Esophagus muscularis mucosa (tissue), 4 donors: ENCODE results near the gene CSDE1. TPM values are rescaled to one million over a fixed set of nuclear protein-coding genes. Genes with fewer than 3 reads are reported as not detected.

Experiments used
- DNase-seq: peaks from one replicate; pipeline ENCODE4 v3.0.0-alpha.2; 2017; ENCODE audit errors: extremely low spot score
- H3K27ac ChIP-seq, 4 donors: fragments of 200-600 bp; sonication (generic); replicated peaks in 1 of 4; 1 replicate in 3 of 4; 2 replicates in 1 of 4; pipeline ENCODE4 v1.5.1; 2016 to 2019; ENCODE audit warnings: mild to moderate bottlenecking in 1 of 4
- H3K27me3 ChIP-seq, 4 donors: fragments of 200-600 bp; sonication (generic); one replicate each; pipeline versions ENCODE4 v1.5.1 to v1.6.0; 2016 to 2019
- H3K36me3 ChIP-seq, 4 donors: fragments of 200-600 bp; sonication (generic); one replicate each; pipeline ENCODE4 v1.5.1; 2016 to 2019
- H3K4me1 ChIP-seq, 4 donors: fragments of 200-600 bp; sonication (generic); one replicate each; pipeline ENCODE4 v1.5.1; 2016 to 2019
- H3K4me3 ChIP-seq, 4 donors: fragments of 200-600 bp; sonication (generic); 1 replicate in 2 of 4; 2 replicates in 2 of 4; pipeline ENCODE4 v1.5.1; 2016 to 2019; ENCODE audit warnings: mild to moderate bottlenecking in 4 of 4, moderate library complexity in 1 of 4
- H3K9me3 ChIP-seq, 4 donors: fragments of 200-600 bp; sonication (generic); 1 replicate in 3 of 4; 2 replicates in 1 of 4; pipeline ENCODE4 v1.5.1; 2016 to 2019
- EP300 ChIP-seq: sonication (generic); formaldehyde crosslinking; IDR thresholded peaks from one replicate; pipeline ENCODE4 v1.6.1; 2017; ENCODE audit warnings: antibody characterized with exemption
- POLR2A ChIP-seq: fragments of 450-650 bp; IDR thresholded peaks from one replicate; pipeline ENCODE4 v1.6.1; 2017; ENCODE audit warnings: antibody characterized with exemption, moderate library complexity, mild to moderate bottlenecking, low read depth
- POLR2AphosphoS5 ChIP-seq, 2 donors: sonication (generic); formaldehyde crosslinking; IDR thresholded peaks; one replicate each; pipeline ENCODE4 v1.6.1; 2017; ENCODE audit warnings: antibody characterized with exemption in 2 of 2
- WGBS: methylation state at CpG from one replicate; pipeline ENCODE4 v1.1.5; 2018; 5-methylcytosine and 5-hydroxymethylcytosine counted together
- intact Hi-C: fragments of 100-400 bp; cut with DNase I; formaldehyde crosslinking; loops from one replicate; pipeline ENCODE4 v1.15.1; 2023
- total RNA-seq, 4 donors: library from RNA; depleted of rRNA; stranded (reverse); fragments of >200 nt; gene quantifications; one replicate each; pipeline versions ENCODE4 v1.1.0 to v1.2.1, GENCODE V29; 2016
- TF ChIP-seq, protein P1 (sequence below), 3 experiments: fragments of 200-600 bp in 2 of 3; fragments of 450-650 bp in 1 of 3; sonication (generic) in 2 of 3; IDR thresholded peaks; one replicate each; pipeline ENCODE4 v1.5.1; 2017 to 2019; ENCODE audit warnings: antibody characterized with exemption in 3 of 3, mild to moderate bottlenecking in 2 of 3, moderate library complexity in 1 of 3

The CSDE1 gene
- total RNA-seq, 4 donors from 2014 or later, result 614 to 1,394 (median 877) TPM

DNA sequence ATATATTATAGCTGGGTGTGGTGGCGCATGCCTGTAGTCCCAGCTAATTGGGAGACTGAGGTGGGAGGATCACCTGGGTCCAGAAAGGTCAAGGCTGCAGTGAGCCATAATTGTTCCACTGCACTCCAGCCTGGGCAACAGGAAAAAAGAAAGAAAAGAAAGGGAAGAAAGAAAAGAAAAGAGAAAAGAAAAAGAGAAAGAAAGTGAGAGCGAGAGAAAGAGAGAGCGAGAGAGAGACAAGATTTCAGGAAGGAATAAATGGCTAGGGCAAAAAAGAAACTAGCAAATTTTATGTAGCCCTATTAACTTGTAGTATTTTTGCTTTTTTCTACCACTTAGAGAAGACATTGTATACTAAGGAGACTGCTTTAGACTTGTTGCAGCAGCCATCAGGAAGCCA, 47.4 kb downstream of the CSDE1 start:
- Histone ChIP-seq H3K36me3 (peaks cover 42 to 90% (median 71%) of the 10 kb centered on the region in 4 donors), H3K4me1 (peaks cover 8 to 18% (median 18%) of the 10 kb centered on the region in 4 donors), H3K27me3 (no peaks in the 10 kb centered on the region), H3K27ac (no peak overlapping the region), H3K9me3 (no peaks in the 10 kb centered on the region), H3K4me3 (no peak overlapping the region)
- no peak for TF ChIP-seq POLR2AphosphoS5 (IDR thresholded peaks at IDR 0.05)
- no peak for TF ChIP-seq EP300
- TF ChIP-seq, protein P1, sequence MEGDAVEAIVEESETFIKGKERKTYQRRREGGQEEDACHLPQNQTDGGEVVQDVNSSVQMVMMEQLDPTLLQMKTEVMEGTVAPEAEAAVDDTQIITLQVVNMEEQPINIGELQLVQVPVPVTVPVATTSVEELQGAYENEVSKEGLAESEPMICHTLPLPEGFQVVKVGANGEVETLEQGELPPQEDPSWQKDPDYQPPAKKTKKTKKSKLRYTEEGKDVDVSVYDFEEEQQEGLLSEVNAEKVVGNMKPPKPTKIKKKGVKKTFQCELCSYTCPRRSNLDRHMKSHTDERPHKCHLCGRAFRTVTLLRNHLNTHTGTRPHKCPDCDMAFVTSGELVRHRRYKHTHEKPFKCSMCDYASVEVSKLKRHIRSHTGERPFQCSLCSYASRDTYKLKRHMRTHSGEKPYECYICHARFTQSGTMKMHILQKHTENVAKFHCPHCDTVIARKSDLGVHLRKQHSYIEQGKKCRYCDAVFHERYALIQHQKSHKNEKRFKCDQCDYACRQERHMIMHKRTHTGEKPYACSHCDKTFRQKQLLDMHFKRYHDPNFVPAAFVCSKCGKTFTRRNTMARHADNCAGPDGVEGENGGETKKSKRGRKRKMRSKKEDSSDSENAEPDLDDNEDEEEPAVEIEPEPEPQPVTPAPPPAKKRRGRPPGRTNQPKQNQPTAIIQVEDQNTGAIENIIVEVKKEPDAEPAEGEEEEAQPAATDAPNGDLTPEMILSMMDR (IDR thresholded peaks at IDR 0.05), result no peak
- TF ChIP-seq POLR2A, result no peak
- DNase-seq, result no peak
- intact Hi-C loops, result loop anchor here (5.0 kb wide), 1 partner anchor 38 kb away; the partner anchor contains the start of gene DENND2C
- 97% methylated on average over 3 of the region's 3 CpGs for WGBS

GRCh38 chr1:114707604-114708003, 50.2 kb downstream of the CSDE1 start:
- intact Hi-C loops, result no loop called here
- H3K4me3 ChIP-seq, result no peak overlapping the region
- no peaks in the 10 kb centered on the region for H3K27me3 ChIP-seq
- no peaks in the 10 kb centered on the region for H3K4me1 ChIP-seq
- no peak overlapping the region for H3K27ac ChIP-seq
- DNase-seq, result no peak
- no peaks in the 10 kb centered on the region for H3K9me3 ChIP-seq
- TF ChIP-seq, protein P1 (IDR thresholded peaks at IDR 0.05), result no peak
- TF ChIP-seq POLR2A (no peak), EP300 (no peak), POLR2AphosphoS5 (IDR thresholded peaks at IDR 0.05) (no peak)
- WGBS, result 88% methylated on average over 2 of the region's 2 CpGs
- peaks cover 42 to 76% (median 59%) of the 10 kb centered on the region in 4 donors for H3K36me3 ChIP-seq

GRCh38 chr1:114703242-114703641, 54.5 kb downstream of the CSDE1 start:
- H3K27ac ChIP-seq, result no peak overlapping the region
- H3K4me1 ChIP-seq, result no peaks in the 10 kb centered on the region
- H3K27me3 ChIP-seq, result no peaks in the 10 kb centered on the region
- no peaks in the 10 kb centered on the region for H3K9me3 ChIP-seq
- no peak for DNase-seq
- TF ChIP-seq, protein P1 (IDR thresholded peaks at IDR 0.05), result no peak
- TF ChIP-seq EP300 (no peak), POLR2A (no peak), POLR2AphosphoS5 (IDR thresholded peaks at IDR 0.05) (no peak)
- 90% methylated on average over 1 of the region's 1 CpG for WGBS
- no peak overlapping the region for H3K4me3 ChIP-seq
- peaks cover 18 to 34% (median 24%) of the 10 kb centered on the region in 4 donors for H3K36me3 ChIP-seq
- intact Hi-C loops, result no loop called here

DNA sequence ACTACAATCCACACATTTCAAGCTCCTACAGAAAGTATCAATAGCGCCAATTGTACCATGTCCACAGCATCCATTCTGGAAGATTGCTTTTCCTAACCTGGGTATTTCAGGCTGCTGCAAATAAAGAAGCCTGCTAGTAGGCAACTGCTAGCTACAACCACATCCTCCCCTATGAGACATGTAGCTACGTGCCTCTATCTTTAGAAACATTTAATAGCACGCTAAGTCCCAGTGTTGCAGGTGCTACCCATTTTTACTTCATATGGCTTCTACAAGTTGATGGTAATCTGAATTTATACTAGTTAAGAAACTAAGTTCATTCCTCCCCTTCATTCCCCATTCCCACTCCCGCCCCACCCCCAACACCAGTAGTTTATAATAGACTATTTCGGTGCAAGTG, 55.0 kb downstream of the CSDE1 start:
- WGBS, result 91% methylated on average over 5 of the region's 5 CpGs
- TF ChIP-seq, protein P1 (IDR thresholded peaks at IDR 0.05), result no peak
- TF ChIP-seq POLR2A, result no peak
- TF ChIP-seq EP300, result no peak
- no peak for TF ChIP-seq POLR2AphosphoS5 (IDR thresholded peaks at IDR 0.05)
- Histone ChIP-seq H3K4me1 (no peaks in the 10 kb centered on the region), H3K27me3 (no peaks in the 10 kb centered on the region), H3K4me3 (no peak overlapping the region), H3K27ac (no peak overlapping the region), H3K9me3 (no peaks in the 10 kb centered on the region), H3K36me3 (peaks cover 13 to 29% (median 19%) of the 10 kb centered on the region in 4 donors)
- no peak for DNase-seq
- intact Hi-C loops, result no loop called here

- no peaks in the 10 kb centered on the region for H3K9me3 ChIP-seq
- 75% methylated on average over 2 of the region's 2 CpGs for WGBS
- H3K27ac ChIP-seq, result no peak overlapping the region
- TF ChIP-seq POLR2A (no peak), POLR2AphosphoS5 (IDR thresholded peaks at IDR 0.05) (no peak), EP300 (no peak)
- TF ChIP-seq, protein P1 (IDR thresholded peaks at IDR 0.05), result no peak
- H3K4me3 ChIP-seq, result no peak overlapping the region
- no peak for DNase-seq
- no peaks in the 10 kb centered on the region for H3K4me1 ChIP-seq
- intact Hi-C loops, result no loop called here
- H3K27me3 ChIP-seq, result no peaks in the 10 kb centered on the region
- peaks cover 5 to 21% (median 11%) of the 10 kb centered on the region in 4 donors for H3K36me3 ChIP-seq
These were observed 55.9 kb downstream of the CSDE1 start for GRCh38 chr1:114701931-114702330.
